ENCODE results near the gene SCT.

Gene SCT

DNA sequence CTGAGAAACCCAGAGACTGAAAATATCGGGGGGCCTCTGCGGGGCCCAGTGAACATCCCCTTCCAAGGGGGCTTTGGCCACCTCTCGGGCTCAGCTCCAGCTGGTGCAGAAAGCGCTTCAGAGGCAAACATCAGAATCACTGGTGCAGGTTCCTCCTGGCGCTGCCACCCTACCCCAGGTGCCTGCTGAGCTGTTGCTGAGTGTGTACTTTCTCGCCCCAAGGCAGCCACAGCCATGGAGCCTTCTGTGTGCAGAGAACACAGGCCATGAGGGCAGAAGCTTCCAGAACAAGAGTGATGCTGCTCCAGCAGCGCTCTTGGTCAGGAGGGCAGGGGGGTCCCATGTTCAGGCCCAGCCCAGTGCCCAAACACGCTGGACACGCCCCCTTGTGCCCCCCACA is 16.4 kb upstream of the SCT start:
- Histone ChIP-seq H2BK15ac (replicated peaks; ENCODE audit: low read depth) (no peak overlapping the region), H3K4me3 (ENCODE audit: low read length) (no peak overlapping the region), H2BK120ac (ENCODE audit: low read depth, low read length) (no peak overlapping the region), H3K18ac (ENCODE audit: low read length) (no peak overlapping the region), H3K4me1 (ENCODE audit: control insufficient read depth, low read depth, low read length) (no peaks in the 10 kb centered on the region), H3K4ac (ENCODE audit: low read depth, low read length) (no peak overlapping the region), H3K79me2 (ENCODE audit: control insufficient read depth, insufficient read depth, low read length) (no peaks in the 10 kb centered on the region), H3K79me1 (ENCODE audit: low read length) (no peaks in the 10 kb centered on the region), H3K27me3 (ENCODE audit: insufficient read depth, low read length, poor library complexity) (no peaks in the 10 kb centered on the region), H3K27ac (ENCODE audit: low read depth, low read length) (no peak overlapping the region), H3K4me2 (ENCODE audit: low read length) (no peak overlapping the region), H4K5ac (ENCODE audit: low read length) (no peak overlapping the region), H3K36me3 (ENCODE audit: control insufficient read depth, insufficient read depth, low read length) (no peaks in the 10 kb centered on the region), H3K23ac (ENCODE audit: low read length) (no peak overlapping the region), H2BK5ac (ENCODE audit: low read length) (no peak overlapping the region), H4K8ac (ENCODE audit: low read depth, low read length) (no peak overlapping the region), H2AK5ac (ENCODE audit: low read length) (no peak overlapping the region), H3K56ac (ENCODE audit: low read length) (no peak overlapping the region), H3K9ac (ENCODE audit: low read length) (no peak overlapping the region)
- DNase-seq = no peak
- WGBS (ENCODE audit: extremely low coverage, insufficient coverage, low lambda C conversion rate) = no CpG with 5 or more reads among the region's 9 CpGs

DNA sequence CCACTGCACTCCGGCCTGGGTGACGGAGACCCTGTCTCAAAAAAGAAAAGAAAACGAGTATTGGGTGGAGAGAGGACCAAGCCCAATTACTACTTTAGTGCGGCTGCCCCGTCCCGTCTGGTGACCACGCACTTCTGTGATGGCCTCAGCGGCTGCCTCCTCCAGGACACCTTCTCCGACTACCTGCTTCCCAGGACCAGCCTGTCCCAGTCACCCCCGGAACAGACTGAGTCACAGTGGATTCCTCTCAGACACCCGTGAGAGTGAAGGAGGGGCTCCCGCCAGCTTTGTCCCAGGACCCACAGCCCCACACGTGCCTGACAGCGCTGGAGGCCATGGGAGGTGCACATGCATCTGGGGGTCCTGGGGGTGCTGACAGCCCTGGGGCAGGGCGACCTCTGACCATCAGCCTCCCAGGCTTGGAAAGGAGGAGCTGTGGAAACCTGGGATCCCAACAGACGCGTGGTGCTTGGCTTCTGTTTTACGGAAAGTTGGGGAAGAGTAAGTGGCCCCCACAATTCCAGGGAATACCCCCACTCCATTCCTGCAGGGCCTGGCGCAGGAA is 14.9 kb upstream of the SCT start:
- Histone ChIP-seq H3K56ac (ENCODE audit: low read length) (no peak overlapping the region), H3K4me1 (ENCODE audit: control insufficient read depth, low read depth, low read length) (no peaks in the 10 kb centered on the region), H3K79me1 (ENCODE audit: low read length) (no peaks in the 10 kb centered on the region), H3K27me3 (ENCODE audit: insufficient read depth, low read length, poor library complexity) (peaks cover 13% of the 10 kb centered on the region), H3K27ac (ENCODE audit: low read depth, low read length) (no peak overlapping the region), H2BK120ac (ENCODE audit: low read depth, low read length) (no peak overlapping the region), H3K79me2 (ENCODE audit: control insufficient read depth, insufficient read depth, low read length) (no peaks in the 10 kb centered on the region), H3K4ac (ENCODE audit: low read depth, low read length) (no peak overlapping the region), H4K8ac (ENCODE audit: low read depth, low read length) (no peak overlapping the region), H4K5ac (ENCODE audit: low read length) (no peak overlapping the region), H3K4me3 (ENCODE audit: low read length) (no peak overlapping the region), H3K4me2 (ENCODE audit: low read length) (no peak overlapping the region), H2AK5ac (ENCODE audit: low read length) (no peak overlapping the region), H3K36me3 (ENCODE audit: control insufficient read depth, insufficient read depth, low read length) (no peaks in the 10 kb centered on the region), H2BK5ac (ENCODE audit: low read length) (no peak overlapping the region), H3K9ac (ENCODE audit: low read length) (no peak overlapping the region), H3K18ac (ENCODE audit: low read length) (no peak overlapping the region), H2BK15ac (replicated peaks; ENCODE audit: low read depth) (no peak overlapping the region), H3K23ac (ENCODE audit: low read length) (no peak overlapping the region)
- no peak for DNase-seq
- WGBS (ENCODE audit: extremely low coverage, insufficient coverage, low lambda C conversion rate) = no CpG with 5 or more reads among the region's 19 CpGs

DNA sequence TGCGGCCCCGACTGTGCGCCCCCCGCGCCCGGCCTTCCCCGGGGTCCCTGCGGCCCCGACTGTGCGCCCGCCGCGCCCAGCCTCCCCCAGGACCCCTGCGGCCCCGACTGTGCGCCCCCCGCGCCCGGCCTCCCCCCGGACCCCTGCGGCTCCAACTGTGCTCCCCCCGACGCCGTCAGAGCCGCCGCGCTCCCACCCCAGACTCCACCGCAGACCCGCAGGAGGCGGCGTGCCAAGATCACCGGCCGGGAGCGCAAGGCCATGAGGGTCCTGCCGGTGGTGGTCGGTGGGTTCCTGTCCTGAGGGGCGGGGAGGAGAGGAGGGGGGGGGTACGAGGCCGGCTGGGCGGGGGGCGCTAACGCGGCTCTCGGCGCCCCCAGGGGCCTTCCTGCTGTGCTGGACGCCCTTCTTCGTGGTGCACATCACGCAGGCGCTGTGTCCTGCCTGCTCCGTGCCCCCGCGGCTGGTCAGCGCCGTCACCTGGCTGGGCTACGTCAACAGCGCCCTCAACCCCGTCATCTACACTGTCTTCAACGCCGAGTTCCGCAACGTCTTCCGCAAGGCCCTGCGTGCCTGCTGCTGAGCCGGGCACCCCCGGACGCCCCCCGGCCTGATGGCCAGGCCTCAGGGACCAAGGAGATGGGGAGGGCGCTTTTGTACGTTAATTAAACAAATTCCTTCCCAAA is 13.2 kb upstream of the SCT start:
- H3K4me3 ChIP-seq (ENCODE audit: low read length) = no peak overlapping the region
- no peak overlapping the region for H4K8ac ChIP-seq (ENCODE audit: low read depth, low read length)
- H2BK5ac ChIP-seq (ENCODE audit: low read length) = no peak overlapping the region
- no CpG with 5 or more reads among the region's 69 CpGs for WGBS (ENCODE audit: extremely low coverage, insufficient coverage, low lambda C conversion rate)
- H3K4ac ChIP-seq (ENCODE audit: low read depth, low read length) = no peak overlapping the region
- H2BK120ac ChIP-seq (ENCODE audit: low read depth, low read length) = no peak overlapping the region
- H2AK5ac ChIP-seq (ENCODE audit: low read length) = no peak overlapping the region
- no peak overlapping the region for H3K23ac ChIP-seq (ENCODE audit: low read length)
- no peak for DNase-seq
- no peaks in the 10 kb centered on the region for H3K79me2 ChIP-seq (ENCODE audit: control insufficient read depth, insufficient read depth, low read length)
- H3K27me3 ChIP-seq (ENCODE audit: insufficient read depth, low read length, poor library complexity) = peaks cover 20% of the 10 kb centered on the region
- H3K9ac ChIP-seq (ENCODE audit: low read length) = no peak overlapping the region
- no peak overlapping the region for H3K4me2 ChIP-seq (ENCODE audit: low read length)
- no peaks in the 10 kb centered on the region for H3K79me1 ChIP-seq (ENCODE audit: low read length)
- no peak overlapping the region for H2BK15ac ChIP-seq (replicated peaks; ENCODE audit: low read depth)
- H3K36me3 ChIP-seq (ENCODE audit: control insufficient read depth, insufficient read depth, low read length) = no peaks in the 10 kb centered on the region
- H4K5ac ChIP-seq (ENCODE audit: low read length) = no peak overlapping the region
- H3K56ac ChIP-seq (ENCODE audit: low read length) = no peak overlapping the region
- no peak overlapping the region for H3K27ac ChIP-seq (ENCODE audit: low read depth, low read length)
- no peak overlapping the region for H3K18ac ChIP-seq (ENCODE audit: low read length)
- H3K4me1 ChIP-seq (ENCODE audit: control insufficient read depth, low read depth, low read length) = no peaks in the 10 kb centered on the region

DNA sequence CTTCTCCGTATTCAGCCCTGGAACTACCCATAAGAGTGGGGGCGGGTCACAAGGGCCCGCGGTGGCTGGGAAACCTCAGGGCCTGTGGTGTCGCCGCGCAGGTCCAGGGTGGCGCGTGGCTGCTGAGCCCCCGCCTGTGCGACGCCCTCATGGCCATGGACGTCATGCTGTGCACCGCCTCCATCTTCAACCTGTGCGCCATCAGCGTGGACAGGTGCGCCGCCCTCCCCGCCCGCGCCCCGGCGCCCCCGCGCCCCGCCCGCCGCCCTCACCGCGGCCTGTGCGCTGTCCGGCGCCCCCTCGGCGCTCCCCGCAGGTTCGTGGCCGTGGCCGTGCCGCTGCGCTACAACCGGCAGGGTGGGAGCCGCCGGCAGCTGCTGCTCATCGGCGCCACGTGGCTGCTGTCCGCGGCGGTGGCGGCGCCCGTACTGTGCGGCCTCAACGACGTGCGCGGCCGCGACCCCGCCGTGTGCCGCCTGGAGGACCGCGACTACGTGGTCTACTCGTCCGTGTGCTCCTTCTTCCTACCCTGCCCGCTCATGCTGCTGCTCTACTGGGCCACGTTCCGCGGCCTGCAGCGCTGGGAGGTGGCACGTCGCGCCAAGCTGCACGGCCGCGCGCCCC is 12.5 kb upstream of the SCT start:
- Histone ChIP-seq H2AK5ac (ENCODE audit: low read length) (no peak overlapping the region), H3K9ac (ENCODE audit: low read length) (peak overlapping the region; percentile 11), H3K27ac (ENCODE audit: low read depth, low read length) (no peak overlapping the region), H3K4ac (ENCODE audit: low read depth, low read length) (no peak overlapping the region), H3K4me2 (ENCODE audit: low read length) (peak overlapping the region; percentile 13), H3K23ac (ENCODE audit: low read length) (no peak overlapping the region), H3K4me1 (ENCODE audit: control insufficient read depth, low read depth, low read length) (no peaks in the 10 kb centered on the region), H3K79me1 (ENCODE audit: low read length) (no peaks in the 10 kb centered on the region), H3K27me3 (ENCODE audit: insufficient read depth, low read length, poor library complexity) (peaks cover 20% of the 10 kb centered on the region), H3K56ac (ENCODE audit: low read length) (peak overlapping the region; percentile 42), H2BK5ac (ENCODE audit: low read length) (no peak overlapping the region), H3K36me3 (ENCODE audit: control insufficient read depth, insufficient read depth, low read length) (no peaks in the 10 kb centered on the region), H2BK15ac (replicated peaks; ENCODE audit: low read depth) (no peak overlapping the region), H4K8ac (ENCODE audit: low read depth, low read length) (no peak overlapping the region), H3K4me3 (ENCODE audit: low read length) (no peak overlapping the region), H3K79me2 (ENCODE audit: control insufficient read depth, insufficient read depth, low read length) (no peaks in the 10 kb centered on the region), H4K5ac (ENCODE audit: low read length) (no peak overlapping the region), H2BK120ac (ENCODE audit: low read depth, low read length) (no peak overlapping the region), H3K18ac (ENCODE audit: low read length) (no peak overlapping the region)
- DNase-seq = no peak
- WGBS (ENCODE audit: extremely low coverage, insufficient coverage, low lambda C conversion rate) = no CpG with 5 or more reads among the region's 80 CpGs

DNA sequence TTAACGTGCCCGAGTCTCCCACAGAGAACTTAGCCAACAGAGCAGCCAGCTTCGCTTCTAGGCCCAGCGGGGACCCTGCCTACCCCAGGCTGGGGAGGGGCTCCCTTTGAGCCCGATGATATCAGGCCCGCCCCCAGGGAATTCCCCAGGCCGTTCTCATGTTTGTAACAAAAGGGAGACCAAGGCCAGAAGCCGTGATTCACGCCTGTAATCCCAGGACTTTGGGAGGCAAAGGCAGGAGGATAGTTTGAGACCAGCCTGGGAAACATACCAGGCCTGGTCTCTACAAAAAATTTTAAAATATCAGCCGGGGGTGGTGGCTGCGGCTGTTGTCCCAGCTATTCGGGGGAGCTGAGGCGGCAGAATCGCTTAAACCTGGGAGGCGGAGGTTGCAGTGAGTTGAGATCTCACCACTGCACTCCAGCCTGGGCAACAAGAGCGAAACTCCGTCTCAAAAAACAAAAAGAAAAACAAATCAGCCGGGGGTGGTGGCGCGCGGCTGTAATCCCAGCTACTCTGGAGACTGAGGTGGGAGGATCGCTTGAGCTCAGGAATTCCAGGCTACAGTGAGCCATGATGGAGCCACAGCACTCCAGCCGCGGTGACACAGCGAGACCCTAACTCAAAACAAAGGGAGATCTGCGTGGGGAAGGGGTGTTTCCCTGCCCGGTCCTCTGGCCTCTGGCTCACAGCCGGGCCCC is 11.8 kb upstream of the SCT start:
- Histone ChIP-seq H2BK120ac (ENCODE audit: low read depth, low read length) (no peak overlapping the region), H2BK15ac (replicated peaks; ENCODE audit: low read depth) (no peak overlapping the region), H3K23ac (ENCODE audit: low read length) (no peak overlapping the region), H4K8ac (ENCODE audit: low read depth, low read length) (no peak overlapping the region), H3K56ac (ENCODE audit: low read length) (peak overlapping the region; percentile 56), H3K9ac (ENCODE audit: low read length) (no peak overlapping the region), H3K4me3 (ENCODE audit: low read length) (no peak overlapping the region), H3K4me1 (ENCODE audit: control insufficient read depth, low read depth, low read length) (no peaks in the 10 kb centered on the region), H2BK5ac (ENCODE audit: low read length) (no peak overlapping the region), H3K4ac (ENCODE audit: low read depth, low read length) (no peak overlapping the region), H3K27me3 (ENCODE audit: insufficient read depth, low read length, poor library complexity) (peaks cover 20% of the 10 kb centered on the region), H3K4me2 (ENCODE audit: low read length) (peak overlapping the region; percentile 13), H4K5ac (ENCODE audit: low read length) (no peak overlapping the region), H3K18ac (ENCODE audit: low read length) (no peak overlapping the region), H3K79me1 (ENCODE audit: low read length) (no peaks in the 10 kb centered on the region), H3K27ac (ENCODE audit: low read depth, low read length) (no peak overlapping the region), H3K79me2 (ENCODE audit: control insufficient read depth, insufficient read depth, low read length) (no peaks in the 10 kb centered on the region), H2AK5ac (ENCODE audit: low read length) (no peak overlapping the region), H3K36me3 (ENCODE audit: control insufficient read depth, insufficient read depth, low read length) (no peaks in the 10 kb centered on the region)
- peak; percentile 69 for DNase-seq
- no CpG with 5 or more reads among the region's 28 CpGs for WGBS (ENCODE audit: extremely low coverage, insufficient coverage, low lambda C conversion rate)
